HG03175 (cell line): Measurements from ENCODE around the gene MYADM.

Source experiments
- ATAC-seq: cut with Tn5 transposase; IDR thresholded peaks from one replicate; pipeline ENCODE4 v1.9.1; 2021; ENCODE audit warnings: mild to moderate bottlenecking, moderate library complexity; ENCODE audit not compliant: unreplicated experiment

Gene MYADM

DNA sequence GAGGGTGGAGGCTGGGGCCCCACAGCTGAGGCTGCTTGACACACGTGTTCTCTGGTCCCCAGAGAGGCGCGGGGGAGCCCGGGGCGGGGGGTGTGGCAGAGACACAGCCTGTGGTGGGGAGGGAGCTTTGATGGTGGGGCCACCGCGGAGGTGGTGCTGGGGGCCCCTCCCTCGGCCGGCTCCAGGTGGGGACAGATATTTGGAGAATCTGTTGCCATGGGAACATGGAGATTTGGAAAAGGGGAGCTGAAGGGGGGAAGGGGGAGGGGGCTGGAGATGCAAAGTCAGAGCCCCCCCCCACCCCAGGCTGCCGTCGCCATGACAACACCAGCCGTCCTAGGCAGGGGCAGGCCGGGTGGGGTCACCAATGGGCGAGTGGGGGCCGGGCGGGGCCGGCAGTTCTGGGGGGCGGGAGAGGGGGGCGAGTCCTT is 15.6 kb downstream of the MYADM start:
- no peak for ATAC-seq

DNA sequence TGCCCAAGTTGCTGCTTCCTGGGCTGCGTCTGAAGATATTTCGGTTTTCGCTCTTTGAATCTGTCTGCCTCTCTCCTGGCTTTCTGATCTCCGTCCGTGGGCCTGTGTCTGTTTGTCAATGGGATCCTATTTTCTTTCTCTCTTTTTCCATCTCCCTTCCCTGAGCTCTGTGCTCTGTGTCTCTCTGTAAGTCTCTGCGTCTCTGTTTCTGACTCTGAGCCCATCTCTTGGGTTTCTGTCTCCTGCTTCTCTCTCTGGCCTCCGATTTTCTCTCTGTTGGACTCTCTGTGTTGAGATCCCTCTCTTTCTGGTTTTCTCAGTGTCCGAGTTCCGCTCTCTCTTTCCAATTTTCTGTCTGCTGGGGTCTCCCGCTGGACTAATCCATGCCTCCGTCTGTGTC is 16.1 kb downstream of the MYADM start:
- no peak for ATAC-seq

- no peak for ATAC-seq
Measured at GRCh38 chr19:53884256-53884655, 16.6 kb downstream of the MYADM start.

- ATAC-seq: no peak
Measured at GRCh38 chr19:53885036-53885435, 17.4 kb downstream of the MYADM start.

- no peak for ATAC-seq
Measured at GRCh38 chr19:53892301-53892980, 24.8 kb downstream of the MYADM start.

GRCh38 chr19:53892981-53893325 is 25.3 kb downstream of the MYADM start:
- no peak for ATAC-seq

DNA sequence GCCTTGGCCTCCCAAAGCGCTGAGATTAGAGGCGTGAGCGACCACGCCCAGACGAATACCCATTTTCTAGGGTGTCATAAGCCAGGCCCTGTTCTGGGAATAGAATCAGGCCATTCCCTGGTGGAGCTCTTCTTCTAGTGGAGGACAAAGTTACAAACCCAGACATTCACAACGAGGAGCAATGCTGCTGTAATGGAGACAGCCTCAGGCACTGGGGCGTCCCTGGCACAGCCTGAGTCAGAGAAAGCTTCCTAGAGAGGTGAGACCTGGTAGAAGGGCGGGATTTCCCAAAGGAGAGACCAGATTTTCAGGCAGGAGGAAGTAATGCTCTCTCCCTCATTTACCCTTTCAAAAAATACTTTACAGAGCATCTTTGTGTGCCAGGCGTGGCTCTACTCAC is 27.0 kb downstream of the MYADM start:
- no peak for ATAC-seq

- ATAC-seq: no peak
Measured at GRCh38 chr19:53896682-53897081, 29.0 kb downstream of the MYADM start.

DNA sequence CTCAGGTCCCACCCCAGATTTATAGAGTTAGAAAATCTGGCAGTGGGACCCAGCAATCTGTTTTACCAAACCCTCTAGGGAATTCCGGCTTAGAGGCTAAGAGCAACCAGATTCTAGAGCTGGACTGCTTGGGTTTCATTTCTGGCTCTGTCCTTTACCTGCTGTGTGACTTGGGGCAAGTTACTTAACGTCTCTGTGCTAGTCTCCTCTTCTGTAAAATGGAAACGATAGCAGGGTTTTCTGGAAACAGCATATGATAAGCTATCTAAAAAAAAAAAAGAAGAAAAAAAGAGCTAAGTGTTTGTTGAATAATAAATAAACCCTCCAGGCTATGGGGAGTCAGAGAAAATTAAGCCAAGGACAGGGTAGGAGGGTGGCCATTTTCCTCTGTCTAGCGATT is 29.8 kb downstream of the MYADM start:
- ATAC-seq: no peak

DNA sequence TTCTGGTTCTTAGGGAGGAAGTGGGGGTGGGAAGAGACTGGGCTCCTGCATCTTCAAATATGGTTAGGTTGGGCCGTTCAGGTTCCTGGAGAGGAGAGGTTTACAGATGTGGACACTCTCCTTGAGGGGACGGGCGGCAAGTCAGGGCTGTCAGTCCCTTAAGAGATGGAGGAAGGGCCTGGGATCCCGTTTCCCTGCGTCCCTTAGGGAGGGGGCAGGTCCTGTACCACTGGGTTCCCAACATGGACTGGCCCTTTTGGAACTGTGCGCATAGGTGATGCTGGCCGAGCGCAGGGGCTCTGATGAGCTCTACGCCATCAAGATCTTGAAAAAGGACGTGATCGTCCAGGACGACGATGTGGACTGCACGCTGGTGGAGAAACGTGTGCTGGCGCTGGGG is 30.5 kb downstream of the MYADM start:
- no peak for ATAC-seq

DNA sequence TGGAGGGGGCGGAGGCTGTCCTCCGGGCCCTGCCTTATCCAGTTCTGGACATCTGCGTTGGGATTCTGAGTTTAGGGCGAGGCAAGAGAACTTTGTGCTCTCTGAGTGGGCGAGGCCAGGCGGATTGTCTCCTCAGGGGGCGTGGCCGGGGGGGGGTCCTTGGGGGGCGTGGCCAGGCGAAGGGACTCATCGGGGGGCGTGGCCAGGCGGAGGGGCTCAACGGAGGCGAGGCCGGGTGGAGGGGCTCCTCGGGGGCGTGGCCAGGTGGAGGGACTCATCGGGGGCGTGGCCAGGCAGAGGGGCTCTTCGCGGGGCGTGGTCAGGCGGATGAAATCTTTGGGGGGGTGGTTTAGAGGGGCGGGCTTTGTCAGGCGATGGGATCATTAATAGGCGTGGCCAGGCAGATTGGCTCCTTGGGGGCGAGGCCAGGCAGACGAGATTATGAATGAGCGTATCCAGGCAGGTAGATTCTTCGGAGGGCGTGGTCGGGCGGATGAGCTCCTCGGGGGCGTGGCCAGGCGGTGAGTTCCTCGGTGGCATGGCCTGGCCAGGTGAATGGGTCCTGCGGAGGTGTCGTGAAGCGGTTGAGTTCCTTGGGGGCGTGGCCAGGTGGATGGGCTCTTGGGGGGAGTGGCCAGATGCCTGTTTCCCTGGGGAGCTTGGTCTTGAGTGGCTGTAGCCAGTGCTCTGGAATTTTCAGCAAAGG is 31.1 kb downstream of the MYADM start:
- ATAC-seq: no peak

GRCh38 chr19:53900191-53900860 is 32.6 kb downstream of the MYADM start:
- ATAC-seq: no peak

DNA sequence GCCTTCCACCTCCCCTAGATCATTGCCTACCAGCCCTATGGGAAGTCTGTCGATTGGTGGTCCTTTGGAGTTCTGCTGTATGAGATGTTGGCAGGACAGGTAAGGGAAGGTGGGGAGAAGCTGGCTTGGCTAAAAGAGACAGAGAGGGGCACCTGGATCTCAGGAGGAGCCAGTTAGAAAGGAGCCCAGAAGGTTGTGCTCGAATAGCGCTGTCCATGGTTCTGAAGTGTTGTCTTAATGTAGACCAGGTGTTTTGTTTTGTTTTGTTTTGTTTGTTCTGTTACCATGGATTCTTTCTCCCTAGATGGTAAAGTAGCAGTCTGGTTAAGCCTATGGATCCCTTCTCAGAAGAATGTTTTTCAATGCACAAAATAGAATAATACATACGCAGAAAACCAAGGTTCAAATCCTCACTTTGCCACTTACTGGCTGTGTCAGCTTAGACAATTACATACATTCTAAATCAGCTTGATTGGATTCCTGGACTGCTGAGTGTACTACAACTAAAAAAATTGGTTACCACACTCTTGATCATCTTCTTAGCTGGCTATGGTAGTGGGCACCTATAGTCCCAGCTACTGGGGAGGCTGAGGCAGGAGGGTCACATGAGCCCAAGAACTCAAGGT is 35.5 kb downstream of the MYADM start:
- no peak for ATAC-seq

DNA sequence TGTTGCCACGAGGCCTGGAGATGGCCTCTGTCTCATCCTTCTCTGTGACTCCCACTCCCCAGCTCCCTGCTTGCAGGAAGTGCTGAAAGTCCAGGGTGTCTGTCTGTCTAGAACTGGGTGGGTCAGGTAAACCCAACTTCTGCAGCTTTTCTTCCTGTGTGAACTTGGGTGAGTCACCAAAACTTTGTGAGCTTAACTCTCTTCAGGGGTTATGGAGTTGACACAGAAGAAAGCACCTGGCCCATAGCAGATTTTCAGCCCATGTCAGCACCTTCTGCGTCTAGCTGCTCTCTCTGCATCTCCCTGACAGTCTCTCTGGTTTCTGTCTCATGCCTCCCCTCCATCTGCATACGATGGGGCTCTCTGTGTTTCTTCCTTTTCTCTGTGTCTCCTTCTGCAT is 37.2 kb downstream of the MYADM start:
- ATAC-seq: no peak

- ATAC-seq: no peak
Measured at GRCh38 chr19:53905787-53906186, 38.1 kb downstream of the MYADM start.

- no peak for ATAC-seq
Measured at GRCh38 chr19:53906211-53907192, 38.8 kb downstream of the MYADM start.

DNA sequence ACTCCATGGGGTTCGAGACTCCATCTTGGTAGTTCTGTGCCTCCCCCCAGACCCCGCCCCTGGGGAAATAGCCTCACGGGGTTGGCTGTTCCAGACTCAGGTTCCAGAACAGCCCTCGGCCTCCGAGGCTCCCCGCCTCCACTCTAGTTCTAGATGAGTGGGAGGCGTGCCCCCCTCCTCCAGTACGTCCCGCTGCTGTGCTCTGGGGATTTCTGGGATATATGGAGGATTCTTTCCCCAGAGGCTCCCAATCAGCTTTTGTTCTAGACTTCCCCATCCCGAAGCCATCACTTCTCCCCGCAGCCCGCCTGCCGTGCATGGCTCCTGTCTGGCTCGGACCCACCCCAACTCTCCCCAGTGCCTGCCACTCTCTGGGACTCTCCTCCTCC is 39.5 kb downstream of the MYADM start:
- ATAC-seq: no peak

DNA sequence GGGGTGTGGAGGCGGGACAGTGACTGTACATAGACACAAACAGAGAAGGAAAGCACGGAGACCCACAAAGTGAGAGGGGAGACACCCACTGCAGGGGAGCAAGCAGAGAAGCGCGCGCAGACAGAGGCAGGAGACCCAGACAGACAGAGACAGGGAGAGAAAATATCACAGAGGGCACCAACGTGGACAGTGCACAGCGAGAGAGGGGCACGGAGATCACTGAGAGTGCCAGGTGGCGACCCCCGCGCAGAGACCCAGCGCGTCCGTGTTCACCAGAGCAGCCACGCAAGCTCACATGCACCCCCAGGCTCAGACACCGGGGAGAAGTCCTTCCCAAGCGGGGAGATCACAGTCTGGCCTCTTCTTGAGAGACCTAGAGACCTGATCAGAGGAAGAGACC is 40.0 kb downstream of the MYADM start:
- no peak for ATAC-seq

- ATAC-seq: no peak
Measured at GRCh38 chr19:53908106-53908934, 40.6 kb downstream of the MYADM start.

GRCh38 chr19:53908935-53909415 is 41.3 kb downstream of the MYADM start, which contains the start of gene CACNG7:
Gene CACNG7 (plus strand): TSS chr19:53909278. CDS start chr19:53912832, 3,554 bp downstream.
- ATAC-seq: no peak
